Measurements from ENCODE around the gene HACD3.

- no peak for TF ChIP-seq CTCF (IDR thresholded peaks at IDR 0.05)
- no peak for TF ChIP-seq POLR2A (IDR thresholded peaks at IDR 0.05; ENCODE audit: low read depth)
- TF ChIP-seq POLR2AphosphoS5 (IDR thresholded peaks at IDR 0.05): no peak
- TF ChIP-seq EP300 (IDR thresholded peaks at IDR 0.05): no peak
Measured at GRCh38 chr15:65540314-65540713, 10.1 kb downstream of the HACD3 start.
